ENCODE data around the gene FAM151B.

GRCh38 chr5:80508844-80509243 is 20.9 kb downstream of the FAM151B start:
- no peak for TF ChIP-seq CTCF (IDR thresholded peaks at IDR 0.05; ENCODE audit: insufficient read depth, low read length, poor library complexity, severe bottlenecking)
- TF ChIP-seq EZH2phosphoT487 (conservative IDR thresholded peaks at IDR 0.05; ENCODE audit: low read length), result no peak

Data from SU-DHL-6 (cell line).